Glutamatergic neuron (in vitro differentiated cells): ENCODE measurements around the gene DHDH. TPM values are rescaled to one million over a fixed set of nuclear protein-coding genes. Genes with fewer than 3 reads are reported as not detected.
A peak's percentile ranks its signal among the peaks of the same experiment; 100 is the strongest.

Experiments used
- DNase-seq: peaks from one replicate; pipeline ENCODE4 v3.0.0; 2022
- H3K27ac Mint-ChIP-seq: one replicate; pipeline ENCODE4 v1.8.0; 2020; ENCODE audit warnings: mild to moderate bottlenecking, mixed read lengths, inconsistent platforms; ENCODE audit not compliant: unreplicated experiment
- H3K27me3 Mint-ChIP-seq: one replicate; pipeline ENCODE4 v1.8.0; 2020; ENCODE audit warnings: mild to moderate bottlenecking, moderate library complexity, mixed read lengths, inconsistent platforms; ENCODE audit not compliant: unreplicated experiment
- H3K36me3 Mint-ChIP-seq: one replicate; pipeline ENCODE4 v1.8.0; 2020; ENCODE audit warnings: mild to moderate bottlenecking, mixed read lengths, inconsistent platforms; ENCODE audit not compliant: unreplicated experiment
- H3K4me1 Mint-ChIP-seq: one replicate; pipeline ENCODE4 v1.8.0; 2020; ENCODE audit warnings: mild to moderate bottlenecking, low read depth, mixed read lengths, inconsistent platforms; ENCODE audit not compliant: unreplicated experiment
- H3K4me3 Mint-ChIP-seq: one replicate; pipeline ENCODE4 v1.8.0; 2020; ENCODE audit warnings: mild to moderate bottlenecking, mixed read lengths, inconsistent platforms; ENCODE audit not compliant: unreplicated experiment
- H3K9me3 Mint-ChIP-seq: one replicate; pipeline ENCODE4 v1.8.0; 2020; ENCODE audit warnings: mild to moderate bottlenecking, moderate library complexity, mixed read lengths, inconsistent platforms; ENCODE audit not compliant: unreplicated experiment
- CTCF ChIP-seq: fragments of 200-600 bp; sonication (generic); IDR thresholded peaks from one replicate; pipeline ENCODE4 v1.5.0; 2021; ENCODE audit not compliant: partially characterized antibody, unreplicated experiment
- total RNA-seq: library from RNA; stranded (reverse); fragmentation: NEBNext Ultra II Directional; extraction: Animal tissue kit (Norgen Biotek cat#: 25700); gene quantifications from one replicate; pipeline ENCODE4 v1.2.1, GENCODE V29; 2021; ENCODE audit not compliant: unreplicated experiment

DHDH gene
- total RNA-seq, 1 donor from 2014 or later: not detected

GRCh38 chr19:48959341-48960239 lies 26.1 kb downstream of the DHDH start:
- H3K4me1 Mint-ChIP-seq: peaks cover 20% of the 10 kb centered on the region
- peaks cover 3% of the 10 kb centered on the region for H3K27me3 Mint-ChIP-seq
- no peak overlapping the region for H3K27ac Mint-ChIP-seq
- H3K36me3 Mint-ChIP-seq: no peaks in the 10 kb centered on the region
- peaks cover 8% of the 10 kb centered on the region for H3K9me3 Mint-ChIP-seq
- H3K4me3 Mint-ChIP-seq: no peak overlapping the region
- no peak for DNase-seq
- TF ChIP-seq CTCF: no peak

DNA sequence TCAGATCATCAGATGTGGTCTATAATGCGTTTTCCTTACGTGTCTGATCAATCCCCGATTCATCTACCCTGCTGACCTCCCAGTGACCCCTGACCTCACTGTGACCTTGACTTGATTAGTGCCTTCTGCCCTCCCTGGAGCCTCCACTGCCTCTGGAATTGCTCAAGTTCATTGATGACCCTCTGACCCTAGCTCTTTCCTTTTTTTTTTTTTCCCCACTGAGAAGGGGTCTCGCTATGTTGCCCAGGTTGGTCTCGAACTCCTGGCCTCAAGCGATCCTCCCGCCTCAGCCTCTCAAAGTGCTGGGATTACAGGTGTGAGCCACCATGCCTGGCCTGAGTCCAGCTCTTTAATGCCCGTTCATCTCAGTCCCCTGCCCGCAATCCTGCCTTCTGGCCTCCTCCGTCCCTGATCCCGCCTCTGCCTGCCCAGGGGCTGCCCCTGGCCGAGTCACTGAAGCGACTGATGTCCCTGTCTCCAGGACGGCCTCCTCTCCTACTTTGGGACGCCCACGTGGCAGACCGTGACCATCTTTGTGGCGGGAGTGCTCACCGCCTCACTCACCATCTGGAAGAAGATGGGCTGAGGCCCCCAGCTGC lies 27.7 kb downstream of the DHDH start:
- H3K27ac Mint-ChIP-seq: peak overlapping the region; percentile 28
- H3K36me3 Mint-ChIP-seq: no peaks in the 10 kb centered on the region
- peaks cover 18% of the 10 kb centered on the region for H3K4me1 Mint-ChIP-seq
- TF ChIP-seq CTCF: no peak
- peak; percentile 35 for DNase-seq
- peaks cover 12% of the 10 kb centered on the region for H3K9me3 Mint-ChIP-seq
- peaks cover 12% of the 10 kb centered on the region for H3K27me3 Mint-ChIP-seq
- no peak overlapping the region for H3K4me3 Mint-ChIP-seq

GRCh38 chr19:48961673-48962028 lies 28.2 kb downstream of the DHDH start:
- H3K27ac Mint-ChIP-seq: peak overlapping the region; percentile 59
- no peak for TF ChIP-seq CTCF
- H3K4me3 Mint-ChIP-seq: no peak overlapping the region
- peaks cover 22% of the 10 kb centered on the region for H3K4me1 Mint-ChIP-seq
- peaks cover 14% of the 10 kb centered on the region for H3K9me3 Mint-ChIP-seq
- peaks cover 16% of the 10 kb centered on the region for H3K27me3 Mint-ChIP-seq
- no peak for DNase-seq
- no peaks in the 10 kb centered on the region for H3K36me3 Mint-ChIP-seq

GRCh38 chr19:48962029-48962848 lies 28.7 kb downstream of the DHDH start:
- Mint-ChIP-seq H3K4me3 (no peak overlapping the region), H3K9me3 (peaks cover 14% of the 10 kb centered on the region), H3K27me3 (peaks cover 16% of the 10 kb centered on the region), H3K4me1 (peaks cover 24% of the 10 kb centered on the region), H3K27ac (peak overlapping the region; percentile 59), H3K36me3 (no peaks in the 10 kb centered on the region)
- TF ChIP-seq CTCF: no peak
- peak; percentile 39 for DNase-seq
